Fibroblast of lung (primary cell): ENCODE measurements around the gene SPRYD4.

Source experiments
- EZH2 ChIP-seq: IDR thresholded peaks from 2 replicates; pipeline ENCODE4 v1.5.1; 2012; ENCODE audit warnings: low read length, control low read depth, mild to moderate bottlenecking; ENCODE audit errors: missing control alignments
- TF ChIP-seq, protein P1 (sequence below), 2 donors: IDR thresholded peaks in 1 of 2; conservative IDR thresholded peaks in 1 of 2; 1 replicate in 1 of 2; 2 replicates in 1 of 2; pipeline ENCODE4 v1.5.1; 2011 to 2012; ENCODE audit warnings: low read length in 2 of 2, control low read depth in 1 of 2, inconsistent platforms in 1 of 2, low read depth in 1 of 2, mild to moderate bottlenecking in 1 of 2

- TF ChIP-seq, protein P1, sequence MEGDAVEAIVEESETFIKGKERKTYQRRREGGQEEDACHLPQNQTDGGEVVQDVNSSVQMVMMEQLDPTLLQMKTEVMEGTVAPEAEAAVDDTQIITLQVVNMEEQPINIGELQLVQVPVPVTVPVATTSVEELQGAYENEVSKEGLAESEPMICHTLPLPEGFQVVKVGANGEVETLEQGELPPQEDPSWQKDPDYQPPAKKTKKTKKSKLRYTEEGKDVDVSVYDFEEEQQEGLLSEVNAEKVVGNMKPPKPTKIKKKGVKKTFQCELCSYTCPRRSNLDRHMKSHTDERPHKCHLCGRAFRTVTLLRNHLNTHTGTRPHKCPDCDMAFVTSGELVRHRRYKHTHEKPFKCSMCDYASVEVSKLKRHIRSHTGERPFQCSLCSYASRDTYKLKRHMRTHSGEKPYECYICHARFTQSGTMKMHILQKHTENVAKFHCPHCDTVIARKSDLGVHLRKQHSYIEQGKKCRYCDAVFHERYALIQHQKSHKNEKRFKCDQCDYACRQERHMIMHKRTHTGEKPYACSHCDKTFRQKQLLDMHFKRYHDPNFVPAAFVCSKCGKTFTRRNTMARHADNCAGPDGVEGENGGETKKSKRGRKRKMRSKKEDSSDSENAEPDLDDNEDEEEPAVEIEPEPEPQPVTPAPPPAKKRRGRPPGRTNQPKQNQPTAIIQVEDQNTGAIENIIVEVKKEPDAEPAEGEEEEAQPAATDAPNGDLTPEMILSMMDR (conservative IDR thresholded peaks at IDR 0.05 in 1 of 2, IDR thresholded peaks at IDR 0.05 in 1 of 2; ENCODE audit: low read depth in 1 of 2, low read length in 2 of 2), result no peak
- no peak for TF ChIP-seq EZH2
These were observed 52.1 kb downstream of the SPRYD4 start for GRCh38 chr12:56520506-56520905.
